8988T (cell line): ENCODE measurements around the gene GALNT5.
"Not testable (repeated sequence)": the region's sequence is repeated elsewhere in the genome, so short reads cannot be mapped to it uniquely, and the experiment has no call there.

Source experiments
- DNase-seq: peaks from one replicate; pipeline ENCODE4 v3.0.0; 2011

The GALNT5 gene, protein sequence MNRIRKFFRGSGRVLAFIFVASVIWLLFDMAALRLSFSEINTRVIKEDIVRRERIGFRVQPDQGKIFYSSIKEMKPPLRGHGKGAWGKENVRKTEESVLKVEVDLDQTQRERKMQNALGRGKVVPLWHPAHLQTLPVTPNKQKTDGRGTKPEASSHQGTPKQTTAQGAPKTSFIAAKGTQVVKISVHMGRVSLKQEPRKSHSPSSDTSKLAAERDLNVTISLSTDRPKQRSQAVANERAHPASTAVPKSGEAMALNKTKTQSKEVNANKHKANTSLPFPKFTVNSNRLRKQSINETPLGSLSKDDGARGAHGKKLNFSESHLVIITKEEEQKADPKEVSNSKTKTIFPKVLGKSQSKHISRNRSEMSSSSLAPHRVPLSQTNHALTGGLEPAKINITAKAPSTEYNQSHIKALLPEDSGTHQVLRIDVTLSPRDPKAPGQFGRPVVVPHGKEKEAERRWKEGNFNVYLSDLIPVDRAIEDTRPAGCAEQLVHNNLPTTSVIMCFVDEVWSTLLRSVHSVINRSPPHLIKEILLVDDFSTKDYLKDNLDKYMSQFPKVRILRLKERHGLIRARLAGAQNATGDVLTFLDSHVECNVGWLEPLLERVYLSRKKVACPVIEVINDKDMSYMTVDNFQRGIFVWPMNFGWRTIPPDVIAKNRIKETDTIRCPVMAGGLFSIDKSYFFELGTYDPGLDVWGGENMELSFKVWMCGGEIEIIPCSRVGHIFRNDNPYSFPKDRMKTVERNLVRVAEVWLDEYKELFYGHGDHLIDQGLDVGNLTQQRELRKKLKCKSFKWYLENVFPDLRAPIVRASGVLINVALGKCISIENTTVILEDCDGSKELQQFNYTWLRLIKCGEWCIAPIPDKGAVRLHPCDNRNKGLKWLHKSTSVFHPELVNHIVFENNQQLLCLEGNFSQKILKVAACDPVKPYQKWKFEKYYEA

DNA sequence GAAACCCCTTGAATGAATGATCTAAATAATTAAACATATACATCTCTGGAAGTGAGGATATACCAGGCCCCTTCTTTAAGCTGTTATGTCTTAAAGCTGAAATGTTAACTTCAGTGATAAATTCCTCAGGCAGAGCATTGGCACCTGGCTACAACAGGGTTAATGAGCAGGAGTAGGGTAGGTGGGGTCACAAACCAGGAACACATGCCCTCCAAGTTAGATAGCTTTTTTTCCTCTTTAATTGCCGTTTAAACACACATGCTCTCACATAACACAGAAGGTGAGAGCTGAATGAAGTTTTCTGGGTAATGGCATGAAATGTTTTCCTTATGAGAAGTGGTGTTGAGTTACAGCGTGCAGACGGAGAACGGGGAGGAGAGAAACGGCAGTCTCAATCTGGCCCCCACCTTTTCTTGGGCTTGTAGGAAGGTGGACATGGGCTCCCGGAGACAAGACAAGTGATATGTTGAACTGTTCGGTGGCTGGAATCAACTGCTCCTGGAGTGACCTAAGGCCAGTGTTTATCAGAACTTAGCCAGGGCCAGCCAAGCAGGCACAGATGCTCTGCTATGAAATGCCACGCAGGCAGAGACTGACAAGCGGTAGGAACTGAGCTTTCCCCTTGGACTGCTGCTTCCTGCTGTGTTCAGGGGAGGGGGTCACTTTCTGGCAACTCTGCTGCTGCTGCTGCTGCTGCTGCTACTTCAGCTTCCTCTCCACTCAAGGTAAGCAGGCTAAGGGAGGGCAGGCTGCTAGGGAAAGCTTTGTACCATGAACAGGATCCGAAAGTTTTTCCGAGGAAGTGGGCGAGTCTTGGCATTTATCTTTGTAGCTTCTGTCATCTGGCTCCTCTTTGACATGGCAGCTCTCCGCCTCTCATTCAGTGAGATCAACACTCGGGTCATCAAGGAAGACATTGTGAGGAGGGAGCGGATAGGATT lies at the start of gene GALNT5:
GALNT5 (plus strand) TSS at position 394 of the 941 bp plus-strand sequence; CDS start at position 772, 378 bp downstream.
- no peak for DNase-seq

DNA sequence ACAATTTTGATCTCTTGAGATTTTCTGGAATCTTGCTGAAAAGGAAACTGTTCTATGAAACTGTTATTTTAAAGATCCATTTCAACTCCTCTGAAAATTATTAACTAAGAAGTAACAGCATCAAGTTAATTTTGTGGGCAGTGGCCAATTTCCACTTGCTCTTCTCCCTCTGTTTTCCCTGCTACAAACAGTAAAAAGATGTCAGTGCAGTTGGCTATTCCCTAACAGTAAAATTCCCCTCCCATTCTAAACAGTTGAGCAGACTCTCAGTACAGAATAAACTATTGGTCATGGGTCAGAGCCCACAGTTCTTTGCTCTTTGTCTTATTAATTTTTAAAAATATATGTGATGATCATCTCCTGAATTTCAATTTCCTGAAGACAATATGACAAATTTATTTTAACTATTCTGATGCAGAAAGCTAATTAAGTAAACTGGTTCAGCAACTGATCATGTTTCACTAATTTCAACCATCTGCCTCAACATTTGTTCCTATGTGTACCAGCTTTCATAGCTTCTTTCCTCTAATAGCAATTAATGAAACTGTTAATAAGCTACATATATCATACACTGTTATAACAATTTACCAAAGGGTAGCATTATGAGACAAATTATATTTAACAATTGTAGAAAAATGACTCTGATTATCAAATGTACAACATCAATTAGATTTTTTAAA lies 41.1 kb upstream of the GALNT5 start:
- no peak for DNase-seq

DNA sequence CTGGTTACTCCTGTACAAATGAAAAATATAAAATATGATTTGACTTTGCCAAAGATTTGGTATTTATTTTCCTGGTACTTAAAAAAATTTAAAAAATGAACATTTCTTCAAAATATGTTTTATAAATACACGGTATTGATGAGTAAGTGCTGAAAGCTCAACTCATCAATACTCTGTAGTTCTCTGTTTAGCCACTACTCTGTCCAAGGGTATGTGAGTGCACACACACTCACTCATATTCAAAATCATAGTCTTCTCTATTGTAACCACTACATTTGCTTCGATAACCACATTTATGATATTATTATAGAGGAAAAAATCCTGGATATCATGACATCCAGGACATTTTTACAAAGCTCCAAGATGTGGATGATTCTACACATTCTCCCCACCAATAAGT lies 40.1 kb upstream of the GALNT5 start:
- no peak for DNase-seq

DNA sequence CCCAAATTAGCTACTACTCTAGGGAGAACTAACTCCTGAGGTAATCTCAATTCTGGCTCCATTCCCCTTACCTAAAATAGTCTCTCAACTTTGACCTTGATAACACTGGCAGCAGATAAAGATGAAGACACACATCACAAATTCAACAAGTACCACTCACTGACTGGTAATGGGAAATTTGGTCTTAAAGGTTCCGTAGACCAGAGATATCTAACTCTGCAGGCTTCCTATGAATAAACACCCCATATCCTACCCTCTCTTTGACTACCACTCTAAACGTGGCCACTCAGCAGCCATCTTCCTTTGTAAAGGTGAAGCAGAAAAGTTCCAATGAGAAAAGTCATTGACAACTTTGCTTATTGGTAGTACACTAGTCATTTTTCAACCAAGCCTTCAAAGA lies 38.6 kb upstream of the GALNT5 start:
- no peak for DNase-seq

DNA sequence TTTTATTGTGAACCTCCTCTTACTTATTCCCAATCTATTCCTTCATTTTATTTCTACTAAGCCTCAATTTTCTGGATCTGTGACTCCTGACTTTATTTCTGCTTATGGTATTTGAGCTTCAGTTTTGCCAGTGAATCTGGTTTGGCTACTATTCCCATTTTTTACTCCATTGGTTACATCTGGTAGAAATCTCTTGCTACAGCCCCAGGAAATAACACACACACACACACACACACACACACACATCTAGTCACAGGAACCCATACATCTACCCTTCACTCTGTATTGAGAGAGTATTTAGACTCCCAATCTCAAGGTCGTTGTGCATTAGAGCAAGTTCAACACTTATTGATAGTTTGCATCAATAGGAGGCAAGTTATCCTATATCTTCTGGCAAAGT lies 37.0 kb upstream of the GALNT5 start:
- DNase-seq = no peak

DNA sequence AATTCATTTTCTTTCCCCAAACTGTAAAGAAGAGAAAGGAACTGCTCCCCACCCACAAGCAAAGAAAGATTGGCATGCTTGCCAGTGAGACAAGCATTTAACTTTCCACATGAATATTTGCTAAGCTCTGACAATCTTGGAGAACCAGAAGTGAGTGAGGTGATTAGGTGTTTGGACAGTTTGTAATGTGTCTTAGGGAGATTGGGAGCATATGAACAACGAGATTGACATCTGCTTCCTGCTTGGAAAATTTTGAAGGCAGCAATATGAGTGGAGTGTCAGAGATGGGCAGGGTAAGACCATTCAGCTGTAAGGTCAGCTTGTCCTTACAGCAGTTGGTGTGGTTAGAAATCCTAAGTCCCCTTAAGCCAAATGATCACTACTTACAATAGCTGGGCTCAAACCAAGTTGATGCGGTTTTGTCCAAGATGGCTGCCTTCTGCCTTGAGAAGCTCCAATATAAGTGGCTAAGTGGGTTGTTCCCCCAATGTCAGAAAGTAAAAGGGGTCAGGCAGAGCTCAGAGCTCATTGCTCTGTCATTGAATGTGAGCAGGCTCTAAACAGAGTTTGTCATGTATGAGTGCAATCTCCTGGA lies 36.0 kb upstream of the GALNT5 start:
- DNase-seq = no peak

DNA sequence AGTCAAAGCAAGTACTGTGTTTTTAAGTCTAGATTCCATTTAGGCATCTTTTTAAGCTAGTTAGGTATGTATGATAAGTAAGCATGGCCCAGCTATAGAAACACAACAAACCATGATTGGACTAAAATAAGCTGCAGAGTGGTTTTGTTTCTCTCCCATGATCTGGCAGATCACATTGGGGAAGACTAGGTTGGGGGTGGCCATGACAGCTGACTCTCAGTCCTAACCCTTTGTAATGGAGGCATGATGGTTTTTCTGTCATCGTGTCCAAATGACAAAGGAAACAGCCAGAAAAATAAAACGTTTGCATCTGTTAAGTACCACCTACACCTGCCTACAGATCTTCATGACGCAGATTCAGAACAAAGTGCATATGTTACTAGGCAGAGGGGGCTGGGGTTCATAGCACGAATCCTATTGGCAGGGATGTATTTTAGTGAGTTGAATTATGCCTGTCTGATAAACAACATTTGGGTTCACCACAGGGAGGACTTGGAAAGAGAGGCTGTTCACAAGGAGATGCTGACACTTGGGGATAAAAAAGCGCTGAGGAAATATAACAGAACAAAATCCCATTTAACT lies 33.8 kb upstream of the GALNT5 start:
- DNase-seq = no peak

DNA sequence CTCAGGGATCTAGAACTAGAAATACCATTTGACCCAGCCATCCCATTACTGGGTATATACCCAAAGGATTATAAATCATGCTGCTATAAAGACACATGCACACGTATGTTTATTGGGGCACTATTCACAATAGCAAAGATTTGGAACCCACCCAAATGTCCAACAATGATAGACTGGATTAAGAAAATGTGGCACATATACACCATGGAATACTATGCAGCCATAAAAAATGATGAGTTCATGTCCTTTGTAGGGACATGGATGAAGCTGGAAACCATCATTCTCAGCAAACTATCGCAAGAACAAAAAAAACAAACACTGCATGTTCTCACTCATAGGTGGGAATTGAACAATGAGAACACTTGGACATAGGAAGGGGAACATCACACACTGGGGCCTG lies 33.1 kb upstream of the GALNT5 start:
- DNase-seq = not testable (repeated sequence)

DNA sequence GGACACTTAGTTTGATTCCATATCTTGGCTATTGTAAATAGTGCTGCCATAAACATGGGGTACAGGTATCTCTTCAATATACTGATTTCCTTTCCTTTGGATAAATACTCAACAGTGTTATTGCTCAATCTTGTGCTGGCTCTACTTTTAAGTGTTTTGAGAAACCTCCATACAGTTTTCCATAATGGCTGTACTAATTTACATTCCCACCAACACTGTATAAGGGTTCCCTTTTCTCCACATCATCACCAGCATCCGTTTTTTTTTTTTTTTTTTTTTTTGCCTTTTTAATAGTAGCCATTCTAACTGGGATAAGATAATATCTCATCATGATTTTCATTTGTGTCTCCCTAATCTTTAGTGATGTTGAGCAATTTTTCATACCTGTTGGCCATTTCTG lies 29.9 kb upstream of the GALNT5 start:
- DNase-seq = no peak

DNA sequence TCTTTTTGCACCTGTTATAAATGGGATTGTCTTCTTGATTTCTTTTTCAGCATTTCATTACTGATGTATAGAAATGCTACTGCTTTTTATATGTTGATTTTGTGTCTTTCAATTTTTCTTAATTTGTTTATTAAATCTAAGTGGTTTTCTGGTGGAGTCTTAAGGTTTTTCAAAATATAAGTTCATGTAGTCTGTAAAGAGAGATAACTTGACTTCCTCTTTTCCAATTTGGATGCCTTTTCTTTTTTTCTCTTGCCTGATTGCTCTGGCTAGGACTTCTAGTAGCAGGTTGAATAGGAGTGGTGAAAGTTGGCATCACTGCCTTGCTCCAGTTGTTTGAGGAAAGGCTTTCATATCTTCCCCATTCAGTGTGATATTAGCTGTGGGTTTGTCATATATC lies 28.6 kb upstream of the GALNT5 start:
- DNase-seq = no peak

DNA sequence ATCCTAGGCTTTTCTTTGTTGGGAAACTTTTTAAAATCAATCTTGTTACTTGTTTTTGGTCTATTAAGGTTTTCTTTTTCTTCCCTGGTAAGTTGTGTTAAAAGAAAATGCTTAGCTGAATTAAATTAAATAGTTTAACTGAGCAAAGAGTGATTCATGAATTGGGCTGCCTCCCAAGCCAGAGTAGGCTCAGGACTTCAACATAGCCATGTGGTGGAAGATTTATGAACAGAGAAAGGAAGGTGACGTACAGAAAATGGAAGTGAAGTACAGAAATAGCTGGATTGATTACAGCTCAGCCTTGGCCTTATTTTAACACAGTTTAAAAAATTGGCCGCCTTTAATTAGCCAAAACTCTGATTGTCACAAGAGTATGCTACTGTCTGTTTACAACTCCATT lies 27.9 kb upstream of the GALNT5 start:
- no peak for DNase-seq

DNA sequence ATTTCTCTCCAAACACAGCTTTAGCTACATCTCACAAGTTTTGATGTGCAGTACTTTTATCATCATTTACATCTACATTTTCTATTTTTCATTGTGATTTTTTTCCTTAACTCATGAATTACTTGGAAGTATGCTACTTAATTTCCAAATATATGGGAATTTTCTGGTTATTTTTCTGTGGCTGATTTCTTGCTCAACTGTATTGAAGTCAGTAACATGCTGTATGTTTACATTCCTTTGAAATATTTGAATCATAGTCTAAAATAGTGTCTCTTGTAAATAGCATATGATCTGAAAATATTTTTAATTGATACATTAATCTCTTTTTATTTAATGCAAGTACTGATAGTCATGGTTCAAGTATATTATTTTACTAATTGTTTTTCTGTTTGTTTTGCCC lies 26.0 kb upstream of the GALNT5 start:
- no peak for DNase-seq

DNA sequence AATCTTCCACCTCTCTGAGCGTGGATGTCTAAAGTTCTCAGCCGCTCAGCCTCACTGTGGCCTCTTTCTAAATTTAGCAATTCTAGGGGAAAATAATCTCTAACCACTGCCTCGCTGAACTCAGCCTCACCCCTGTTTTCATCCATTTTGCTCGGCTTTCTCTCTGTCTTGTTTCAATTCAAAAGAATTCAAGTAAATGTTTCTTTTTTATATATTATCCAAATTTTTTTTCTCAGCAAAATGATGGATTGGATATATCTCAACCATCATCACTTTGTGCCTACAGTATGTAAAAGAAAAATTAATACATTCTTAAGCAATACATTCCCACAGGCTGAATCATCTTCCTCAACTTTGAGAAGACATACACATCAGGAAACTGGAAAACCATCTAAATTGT lies 24.0 kb upstream of the GALNT5 start:
- no peak for DNase-seq

DNA sequence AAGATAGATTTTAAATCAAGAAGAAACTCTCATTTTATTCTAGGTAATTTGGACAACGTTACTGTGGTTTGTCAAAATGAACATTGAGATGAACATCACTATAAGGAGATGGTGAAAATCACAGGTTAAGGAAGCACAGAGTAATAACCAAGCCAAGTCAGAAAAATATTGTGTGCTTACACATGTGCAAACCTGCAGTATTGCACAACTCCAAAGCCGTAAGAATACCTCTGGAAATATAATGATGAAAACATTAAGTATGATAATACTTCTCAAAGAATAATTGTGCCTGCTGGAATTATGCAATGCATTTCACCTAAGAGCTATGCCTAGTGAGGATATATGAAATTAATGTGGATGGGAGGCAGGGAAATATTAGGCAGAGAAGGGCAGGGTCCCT lies 21.1 kb upstream of the GALNT5 start:
- DNase-seq = no peak

DNA sequence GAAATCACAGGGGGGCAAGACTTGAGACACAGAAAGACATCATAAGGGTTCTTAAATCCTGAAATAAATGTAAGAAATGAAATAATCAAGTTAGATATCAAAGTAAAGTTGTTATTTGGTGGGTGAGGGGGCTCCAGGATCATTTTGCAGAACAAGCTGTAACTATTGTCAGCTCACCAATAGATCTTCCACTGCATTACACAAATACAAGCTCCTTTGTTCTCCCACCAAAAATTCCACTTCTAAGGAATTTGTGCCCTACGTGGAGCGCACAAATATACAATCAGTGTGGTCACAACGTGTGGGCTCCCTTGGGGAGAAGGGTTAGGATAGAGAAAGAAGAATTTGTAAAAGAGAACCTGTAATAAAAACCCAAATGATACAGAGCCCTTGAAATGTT lies 19.2 kb upstream of the GALNT5 start:
- DNase-seq = no peak

DNA sequence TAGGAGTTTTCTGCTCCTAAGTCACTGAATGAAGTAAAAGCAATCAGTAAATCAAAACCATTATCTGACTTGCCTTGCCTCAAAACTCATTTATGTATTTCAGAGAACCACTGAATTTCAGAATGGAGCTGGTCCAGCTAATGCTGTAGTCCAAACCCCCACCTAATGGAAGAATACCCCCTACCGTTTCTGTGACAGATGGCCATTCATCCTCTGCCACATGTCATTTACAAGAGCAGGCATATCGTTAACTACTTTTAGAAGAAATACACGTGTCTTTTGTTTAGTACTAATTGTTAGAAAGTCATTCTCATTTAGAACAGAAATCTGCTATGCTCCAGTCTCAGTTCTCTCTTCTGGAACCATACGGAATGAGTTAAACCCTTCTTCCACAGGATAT lies 12.8 kb upstream of the GALNT5 start:
- DNase-seq = no peak

DNA sequence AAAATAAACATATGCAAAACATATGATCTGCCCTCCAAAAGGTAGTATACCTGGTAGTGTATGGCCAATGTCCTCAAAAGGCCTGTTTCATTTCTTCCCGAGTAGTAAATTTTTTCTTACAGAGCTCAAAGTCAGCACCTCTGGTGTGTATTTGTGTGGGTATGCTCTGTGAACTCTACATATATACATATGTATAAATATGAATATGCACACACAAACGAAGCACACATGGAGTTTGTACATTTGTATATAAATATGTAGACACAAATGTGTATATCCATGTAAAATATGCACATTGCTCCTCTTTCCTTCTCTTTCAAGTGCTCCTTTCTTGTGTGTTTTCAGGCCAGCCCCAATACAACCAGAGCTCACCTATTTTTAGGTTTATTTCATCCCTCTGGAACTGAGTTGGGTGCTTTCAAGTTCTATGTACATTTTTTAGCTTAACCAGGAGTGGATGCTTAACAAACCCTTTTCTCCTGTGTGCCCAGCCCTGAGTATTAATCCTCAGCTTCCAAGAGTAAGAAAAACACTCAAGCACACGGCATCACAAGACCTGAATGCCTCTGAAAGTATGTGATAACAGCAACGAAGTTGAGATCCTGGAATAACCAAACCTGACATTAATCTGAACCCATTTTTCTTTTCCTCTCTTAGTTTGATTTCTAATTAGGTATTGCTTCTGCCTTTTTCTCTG lies 12.2 kb upstream of the GALNT5 start:
- no peak for DNase-seq

DNA sequence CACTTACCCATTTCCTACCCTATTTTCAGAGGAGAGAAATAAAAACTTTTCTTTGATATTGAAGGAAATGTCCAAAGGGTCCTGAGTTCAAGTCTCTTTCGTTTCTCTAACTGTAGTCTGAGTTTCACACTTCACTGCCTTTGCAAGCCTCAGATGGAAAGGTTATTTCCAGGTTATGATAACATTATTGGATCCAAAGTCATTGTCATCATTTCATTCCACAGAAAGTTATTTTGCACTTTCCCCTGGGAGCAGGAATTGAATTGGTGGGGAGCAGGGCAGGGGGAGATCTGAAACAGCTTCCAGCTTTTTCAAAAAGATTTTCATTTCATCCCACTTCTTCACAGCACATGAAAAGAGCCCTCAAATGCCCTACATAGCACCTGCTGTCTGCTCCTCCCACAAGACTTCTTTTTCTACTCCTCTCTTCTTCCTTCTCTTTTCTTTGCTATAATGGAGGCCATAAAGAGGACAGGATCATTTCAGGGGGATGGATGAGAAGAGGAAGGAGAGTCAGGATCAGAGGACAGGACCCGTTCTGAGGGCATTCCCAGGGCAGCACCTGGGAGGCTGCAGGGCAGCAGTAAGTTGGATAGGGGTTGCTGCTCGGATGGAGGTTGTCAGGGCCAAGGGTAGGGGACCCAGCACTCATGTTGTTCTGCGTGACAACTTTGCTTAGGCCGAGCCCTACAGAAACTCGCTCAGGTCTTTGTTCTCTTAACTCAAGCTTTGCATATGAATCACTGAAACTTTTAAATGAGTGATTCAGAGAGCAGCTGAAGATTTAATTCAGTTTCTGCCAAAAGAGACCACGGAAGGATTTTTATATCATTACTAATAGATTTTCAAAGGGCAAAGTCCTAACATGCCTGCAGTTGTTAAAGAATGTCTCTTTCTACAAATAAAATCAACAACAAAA lies 11.4 kb upstream of the GALNT5 start:
- no peak for DNase-seq

DNA sequence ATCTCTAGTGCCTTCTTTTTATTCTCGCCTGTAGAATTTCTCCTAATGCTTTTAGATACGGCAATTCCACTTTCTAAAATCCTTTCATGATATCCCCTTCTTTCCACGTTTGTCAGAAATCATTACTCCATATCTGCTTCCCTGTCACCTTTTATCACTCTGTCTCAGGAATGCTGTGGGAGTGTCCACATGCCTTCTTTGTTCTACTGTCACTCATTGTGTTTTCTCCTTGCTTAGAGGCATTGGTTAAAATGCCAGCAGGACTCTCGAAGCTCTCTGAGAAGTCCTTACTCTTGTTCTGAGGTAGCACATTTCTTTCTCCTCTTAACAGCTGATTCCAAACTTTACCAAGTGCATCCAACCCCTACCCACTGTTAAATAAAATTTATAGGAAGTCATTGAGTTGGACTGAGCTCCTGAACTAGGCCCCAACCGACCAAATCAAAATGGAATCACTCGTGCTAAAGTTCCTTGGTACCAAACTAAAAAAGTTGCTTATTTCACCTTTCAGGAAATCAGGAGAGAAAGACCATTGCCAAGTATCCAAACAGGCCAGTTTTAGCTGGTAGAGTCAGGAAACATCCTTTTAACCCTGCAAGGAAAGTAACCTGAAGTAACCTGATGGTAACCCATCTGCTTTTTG lies 10.6 kb upstream of the GALNT5 start:
- DNase-seq = no peak
